WTC11 (cell line): ENCODE results near the gene CRYGC. TPM values are rescaled to one million over a fixed set of nuclear protein-coding genes. Genes with fewer than 3 reads are reported as not detected.

Experiments
- ATAC-seq: fragments of 200-7000 bp; cut with Tn5 transposase; 2 replicates; pipeline ENCODE4 v1.10.0; 2021; ENCODE audit warnings: mild to moderate bottlenecking, moderate library complexity
- CTCF ChIA-PET: fragments of 300-600 bp; sonication (Branson Sonifier 250); formaldehyde crosslinking; loops from one replicate; lab custom pipeline; 2021; ENCODE audit warnings: antibody characterized with exemption; lab: Charles Lee
- POLR2A ChIA-PET: fragments of 350-600 bp; sonication (Branson Sonifier 250); formaldehyde crosslinking; loops from one replicate; lab custom pipeline; 2021; ENCODE audit warnings: antibody characterized with exemption; lab: Charles Lee
- DNase-seq: peaks from one replicate; pipeline ENCODE4 v3.0.0; 2021; ENCODE audit warnings: low spot score
- H3K27ac Mint-ChIP-seq: 2 replicates; pipeline ENCODE4 v1.8.0; 2021; ENCODE audit warnings: mixed read lengths
- H3K27me3 Mint-ChIP-seq: 2 replicates; pipeline ENCODE4 v1.8.0; 2021; ENCODE audit warnings: low read depth, mild to moderate bottlenecking, moderate library complexity, mixed read lengths
- H3K36me3 Mint-ChIP-seq: 2 replicates; pipeline ENCODE4 v1.8.0; 2021; ENCODE audit warnings: mixed read lengths
- H3K4me1 Mint-ChIP-seq: 2 replicates; pipeline ENCODE4 v1.8.0; 2022; ENCODE audit warnings: mixed read lengths
- H3K4me3 Mint-ChIP-seq: 2 replicates; pipeline ENCODE4 v1.8.0; 2021; ENCODE audit warnings: mild to moderate bottlenecking, moderate library complexity, mixed read lengths
- H3K9me3 Mint-ChIP-seq: 2 replicates; pipeline ENCODE4 v1.8.0; 2021; ENCODE audit warnings: mixed read lengths
- ARID4B ChIP-seq: sonication (generic); formaldehyde crosslinking; IDR thresholded peaks from 2 replicates; pipeline ENCODE4 v1.8.0; 2023; ENCODE audit warnings: missing genetic modification reagents, mild to moderate bottlenecking, borderline replicate concordance
- ATF1 ChIP-seq: sonication (generic); formaldehyde crosslinking; IDR thresholded peaks from 2 replicates; pipeline ENCODE4 v1.8.1; 2023; ENCODE audit warnings: mild to moderate bottlenecking, moderate library complexity, missing genetic modification reagents
- CDX4 ChIP-seq: fragments of 250-450 bp; sonication (Bioruptor Pico); IDR thresholded peaks from 2 replicates; pipeline ENCODE4 v1.9.0; 2021; ENCODE audit warnings: moderate library complexity, mild to moderate bottlenecking, inconsistent platforms, borderline replicate concordance
- CTCF ChIP-seq: fragments of 200-600 bp; IDR thresholded peaks from 2 replicates; pipeline ENCODE4 v1.8.0; 2022; ENCODE audit warnings: antibody characterized with exemption
- E2F1 ChIP-seq: sonication (generic); formaldehyde crosslinking; IDR thresholded peaks from 2 replicates; pipeline ENCODE4 v1.8.0; 2022; ENCODE audit warnings: mild to moderate bottlenecking, missing genetic modification reagents
- ERG ChIP-seq: fragments of 250-450 bp; sonication (Bioruptor Pico); IDR thresholded peaks from 2 replicates; pipeline ENCODE4 v1.8.0; 2021; ENCODE audit warnings: mild to moderate bottlenecking
- GABPB1 ChIP-seq: sonication (generic); formaldehyde crosslinking; IDR thresholded peaks from 2 replicates; pipeline ENCODE4 v1.8.1; 2023; ENCODE audit warnings: mild to moderate bottlenecking, missing genetic modification reagents
- GTF2I ChIP-seq: fragments of 250-450 bp; sonication (Bioruptor Pico); conservative IDR thresholded peaks from 2 replicates; pipeline ENCODE4 v1.4.0; 2021; ENCODE audit warnings: mild to moderate bottlenecking
- IRF1 ChIP-seq: sonication (generic); formaldehyde crosslinking; IDR thresholded peaks from 2 replicates; pipeline ENCODE4 v1.8.0; 2023; ENCODE audit warnings: missing genetic modification reagents
- JAZF1 ChIP-seq: fragments of 250-450 bp; sonication (Bioruptor Pico); IDR thresholded peaks from 2 replicates; pipeline ENCODE4 v1.9.0; 2021; ENCODE audit warnings: moderate library complexity, mild to moderate bottlenecking, inconsistent platforms
- NFATC4 ChIP-seq: fragments of 250-450 bp; sonication (Bioruptor Pico); IDR thresholded peaks from 2 replicates; pipeline ENCODE4 v1.9.0; 2021; ENCODE audit warnings: mild to moderate bottlenecking
- NR3C1 ChIP-seq: sonication (generic); formaldehyde crosslinking; conservative IDR thresholded peaks from 2 replicates; pipeline ENCODE4 v1.8.1; 2023; ENCODE audit warnings: low read depth, mild to moderate bottlenecking, missing genetic modification reagents
- USF1 ChIP-seq: sonication (generic); formaldehyde crosslinking; IDR thresholded peaks from 2 replicates; pipeline ENCODE4 v1.8.0; 2022; ENCODE audit warnings: mild to moderate bottlenecking, missing genetic modification reagents
- USF2 ChIP-seq: sonication (generic); formaldehyde crosslinking; IDR thresholded peaks from 2 replicates; pipeline ENCODE4 v1.8.1; 2023; ENCODE audit warnings: mild to moderate bottlenecking, missing genetic modification reagents, moderate library complexity
- ZMAT4 ChIP-seq: fragments of 250-450 bp; sonication (Bioruptor Pico); IDR thresholded peaks from 2 replicates; pipeline ENCODE4 v1.9.0; 2021; ENCODE audit warnings: mild to moderate bottlenecking
- ZSCAN18 ChIP-seq: fragments of 250-450 bp; sonication (Bioruptor Pico); IDR thresholded peaks from 2 replicates; pipeline ENCODE4 v2.1.2; 2022; ENCODE audit warnings: mild to moderate bottlenecking, moderate library complexity
- total RNA-seq: library from RNA; stranded (reverse); gene quantifications from 3 replicates; pipeline ENCODE4 v1.2.3, GENCODE V29; 2021

The CRYGC gene
- total RNA-seq, 1 experiment from 2014 or later, result not detected

- POLR2A ChIA-PET, result no interaction called here
- peaks cover 14% of the 10 kb centered on the region for H3K9me3 Mint-ChIP-seq
- H3K4me3 Mint-ChIP-seq, result no peak overlapping the region
- no peaks in the 10 kb centered on the region for H3K4me1 Mint-ChIP-seq
- ATAC-seq (no peak), DNase-seq (no peak)
- no peak overlapping the region for H3K27ac Mint-ChIP-seq
- TF ChIP-seq NR3C1 (CRISPR knock-in tag), result no peak
- no peaks in the 10 kb centered on the region for H3K27me3 Mint-ChIP-seq
- peaks cover 4% of the 10 kb centered on the region; the same call in 1 of the 2 replicates for H3K36me3 Mint-ChIP-seq
- CTCF ChIA-PET, result interaction anchor here (0.7 to 1.2 kb wide), 3 partner anchors 9 to 83 kb away, joined by 3 to 5 read pairs (median 4); no protein-coding TSS in a partner anchor
Observed at GRCh38 chr2:208093128-208093527, 36.5 kb downstream of the CRYGC start.

GRCh38 chr2:208092093-208092832, 37.4 kb downstream of the CRYGC start:
- ChIA-PET CTCF (interaction anchor here (0.7 to 1.2 kb wide), 2 partner anchors 10 to 83 kb away, joined by 4 to 5 read pairs; no protein-coding TSS in a partner anchor), POLR2A (no interaction called here)
- ATAC-seq (no peak), DNase-seq (no peak)
- H3K36me3 Mint-ChIP-seq, result peaks cover 4% of the 10 kb centered on the region; the same call in 1 of the 2 replicates
- no peak overlapping the region for H3K4me3 Mint-ChIP-seq
- no peak overlapping the region for H3K27ac Mint-ChIP-seq
- H3K27me3 Mint-ChIP-seq, result no peaks in the 10 kb centered on the region
- no peaks in the 10 kb centered on the region for H3K4me1 Mint-ChIP-seq
- TF ChIP-seq USF1 (CRISPR knock-in tag) (no peak), JAZF1 (CRISPR knock-in tag) (no peak), USF2 (no peak), IRF1 (no peak), ERG (no peak)
- peaks cover 14% of the 10 kb centered on the region for H3K9me3 Mint-ChIP-seq

GRCh38 chr2:208090420-208090819, 39.2 kb downstream of the CRYGC start:
- Mint-ChIP-seq H3K27ac (no peak overlapping the region), H3K4me3 (no peak overlapping the region), H3K27me3 (no peaks in the 10 kb centered on the region; the same call in 1 of the 2 replicates), H3K9me3 (peaks cover 14% of the 10 kb centered on the region), H3K4me1 (no peaks in the 10 kb centered on the region), H3K36me3 (peaks cover 4% of the 10 kb centered on the region; the same call in 1 of the 2 replicates)
- CTCF ChIA-PET, result interaction anchor here (0.8 kb wide), 1 partner anchor 18 kb away, joined by 3 read pairs; no protein-coding TSS in a partner anchor
- POLR2A ChIA-PET, result interaction anchor here (0.5 kb wide), 1 partner anchor 45 kb away, joined by 3 read pairs; no protein-coding TSS in a partner anchor
- DNase-seq (no peak), ATAC-seq (no peak)
- TF ChIP-seq E2F1 (CRISPR knock-in tag) (no peak), GABPB1 (CRISPR knock-in tag) (no peak), GTF2I (CRISPR knock-in tag) (no peak), ZSCAN18 (no peak), NFATC4 (CRISPR knock-in tag) (no peak), ATF1 (CRISPR knock-in tag) (no peak), ZMAT4 (CRISPR knock-in tag) (no peak), JAZF1 (CRISPR knock-in tag) (no peak), CTCF (no peak), CDX4 (no peak), ARID4B (no peak)
